ENCODE results near the gene PIP5K1B. TPM values are rescaled to one million over a fixed set of nuclear protein-coding genes. Genes with fewer than 3 reads are reported as not detected.

Gene PIP5K1B
- not detected in 2 replicates for total RNA-seq (2014; rRNA removed; shearing (Covaris generic); ENCODE audit: low replicate concordance)

- Histone ChIP-seq H3K9ac (ENCODE audit: low read length) (peak within 1 kb of the TSS; percentile 62), H3K4me1 (ENCODE audit: low read length) (peaks cover 19% of the 10 kb centered on the region), H3K9me2 (replicated peaks; ENCODE audit: insufficient read depth, low read length) (no peaks in the 10 kb centered on the region), H4K20me1 (ENCODE audit: insufficient read depth, low read depth, low read length) (no peaks in the 10 kb centered on the region; the same call in 1 of the 2 replicates), H3K79me2 (ENCODE audit: low read length) (no peaks in the 10 kb centered on the region), H3K36me3 (ENCODE audit: insufficient read depth, low read length) (no peaks in the 10 kb centered on the region), H3K27me3 (ENCODE audit: low read length) (no peaks in the 10 kb centered on the region; the same call in 1 of the 2 replicates), H2AFZ (ENCODE audit: low read length) (peak within 1 kb of the TSS; percentile 83; the same call in 1 of the 2 replicates), H3K27ac (ENCODE audit: low read length) (no peak within 1 kb of the TSS), H3K9me3 (ENCODE audit: low read length) (no peaks in the 10 kb centered on the region), H3K4me3 (ENCODE audit: low read length) (peak within 1 kb of the TSS; percentile 75), H3K4me2 (ENCODE audit: low read depth, low read length, poor library complexity, severe bottlenecking) (peak within 1 kb of the TSS; percentile 90)
- peak; percentile 91 for DNase-seq
These were observed at the start of gene PIP5K1B for GRCh38 chr9:68704814-68705530. Gene PIP5K1B (plus strand): TSS chr9:68705240. CDS start chr9:68822615, 117,375 bp downstream.

GRCh38 chr9:68664036-68664435 lies 41.0 kb upstream of the PIP5K1B start:
- DNase-seq = no peak
- no peak overlapping the region for H3K4me2 ChIP-seq (ENCODE audit: low read depth, low read length, poor library complexity, severe bottlenecking)
- H4K20me1 ChIP-seq (ENCODE audit: insufficient read depth, low read depth, low read length) = no peaks in the 10 kb centered on the region
- no peaks in the 10 kb centered on the region for H3K36me3 ChIP-seq (ENCODE audit: insufficient read depth, low read length)
- no peaks in the 10 kb centered on the region for H3K27me3 ChIP-seq (ENCODE audit: low read length)
- no peak overlapping the region for H3K9ac ChIP-seq (ENCODE audit: low read length)
- H3K4me3 ChIP-seq (ENCODE audit: low read length) = no peak overlapping the region
- H3K9me2 ChIP-seq (replicated peaks; ENCODE audit: insufficient read depth, low read length) = no peaks in the 10 kb centered on the region
- no peaks in the 10 kb centered on the region for H3K4me1 ChIP-seq (ENCODE audit: low read length)
- no peak overlapping the region for H2AFZ ChIP-seq (ENCODE audit: low read length)
- H3K9me3 ChIP-seq (ENCODE audit: low read length) = no peaks in the 10 kb centered on the region
- H3K79me2 ChIP-seq (ENCODE audit: low read length) = no peaks in the 10 kb centered on the region
- no peak overlapping the region for H3K27ac ChIP-seq (ENCODE audit: low read length)

- Histone ChIP-seq H4K20me1 (ENCODE audit: insufficient read depth, low read depth, low read length) (no peaks in the 10 kb centered on the region), H3K27ac (ENCODE audit: low read length) (no peak overlapping the region), H3K4me1 (ENCODE audit: low read length) (no peaks in the 10 kb centered on the region), H2AFZ (ENCODE audit: low read length) (no peak overlapping the region), H3K79me2 (ENCODE audit: low read length) (no peaks in the 10 kb centered on the region), H3K9me3 (ENCODE audit: low read length) (no peaks in the 10 kb centered on the region), H3K4me2 (ENCODE audit: low read depth, low read length, poor library complexity, severe bottlenecking) (no peak overlapping the region), H3K9me2 (replicated peaks; ENCODE audit: insufficient read depth, low read length) (no peaks in the 10 kb centered on the region), H3K4me3 (ENCODE audit: low read length) (no peak overlapping the region), H3K9ac (ENCODE audit: low read length) (no peak overlapping the region), H3K27me3 (ENCODE audit: low read length) (no peaks in the 10 kb centered on the region), H3K36me3 (ENCODE audit: insufficient read depth, low read length) (no peaks in the 10 kb centered on the region)
- DNase-seq = no peak
These were observed 36.9 kb upstream of the PIP5K1B start for GRCh38 chr9:68668127-68668526.

GRCh38 chr9:68669218-68669617 lies 35.8 kb upstream of the PIP5K1B start:
- no peaks in the 10 kb centered on the region for H3K27me3 ChIP-seq (ENCODE audit: low read length)
- H3K4me1 ChIP-seq (ENCODE audit: low read length) = no peaks in the 10 kb centered on the region
- no peaks in the 10 kb centered on the region for H3K9me2 ChIP-seq (replicated peaks; ENCODE audit: insufficient read depth, low read length)
- no peaks in the 10 kb centered on the region for H4K20me1 ChIP-seq (ENCODE audit: insufficient read depth, low read depth, low read length)
- no peaks in the 10 kb centered on the region for H3K36me3 ChIP-seq (ENCODE audit: insufficient read depth, low read length)
- no peak overlapping the region for H3K4me2 ChIP-seq (ENCODE audit: low read depth, low read length, poor library complexity, severe bottlenecking)
- DNase-seq = no peak
- no peaks in the 10 kb centered on the region for H3K9me3 ChIP-seq (ENCODE audit: low read length)
- H3K9ac ChIP-seq (ENCODE audit: low read length) = no peak overlapping the region
- H3K79me2 ChIP-seq (ENCODE audit: low read length) = no peaks in the 10 kb centered on the region
- no peak overlapping the region for H2AFZ ChIP-seq (ENCODE audit: low read length)
- H3K4me3 ChIP-seq (ENCODE audit: low read length) = no peak overlapping the region
- no peak overlapping the region for H3K27ac ChIP-seq (ENCODE audit: low read length)

GRCh38 chr9:68672215-68672614 lies 32.8 kb upstream of the PIP5K1B start:
- DNase-seq = no peak
- no peak overlapping the region for H3K27ac ChIP-seq (ENCODE audit: low read length)

GRCh38 chr9:68672625-68673024 lies 32.4 kb upstream of the PIP5K1B start:
- Histone ChIP-seq H3K4me2 (ENCODE audit: low read depth, low read length, poor library complexity, severe bottlenecking) (no peak overlapping the region), H3K4me3 (ENCODE audit: low read length) (no peak overlapping the region)
- DNase-seq = no peak

More at GRCh38 chr9:68672215-68672614, 32.8 kb upstream of the PIP5K1B start:
- no peaks in the 10 kb centered on the region for H3K9me2 ChIP-seq (replicated peaks; ENCODE audit: insufficient read depth, low read length)
- no peaks in the 10 kb centered on the region for H3K36me3 ChIP-seq (ENCODE audit: insufficient read depth, low read length)
- H3K27me3 ChIP-seq (ENCODE audit: low read length) = no peaks in the 10 kb centered on the region
- no peaks in the 10 kb centered on the region for H3K4me1 ChIP-seq (ENCODE audit: low read length)
- no peak overlapping the region for H2AFZ ChIP-seq (ENCODE audit: low read length)
- H3K4me3 ChIP-seq (ENCODE audit: low read length) = no peak overlapping the region
- H4K20me1 ChIP-seq (ENCODE audit: insufficient read depth, low read depth, low read length) = no peaks in the 10 kb centered on the region
- H3K9me3 ChIP-seq (ENCODE audit: low read length) = no peaks in the 10 kb centered on the region
- H3K4me2 ChIP-seq (ENCODE audit: low read depth, low read length, poor library complexity, severe bottlenecking) = no peak overlapping the region
- no peak overlapping the region for H3K9ac ChIP-seq (ENCODE audit: low read length)
- no peaks in the 10 kb centered on the region for H3K79me2 ChIP-seq (ENCODE audit: low read length)

GRCh38 chr9:68678430-68678829 lies 26.6 kb upstream of the PIP5K1B start:
- Histone ChIP-seq H3K9ac (ENCODE audit: low read length) (no peak overlapping the region), H3K4me3 (ENCODE audit: low read length) (no peak overlapping the region), H3K9me3 (ENCODE audit: low read length) (no peaks in the 10 kb centered on the region), H3K36me3 (ENCODE audit: insufficient read depth, low read length) (no peaks in the 10 kb centered on the region), H4K20me1 (ENCODE audit: insufficient read depth, low read depth, low read length) (no peaks in the 10 kb centered on the region), H3K4me1 (ENCODE audit: low read length) (no peaks in the 10 kb centered on the region), H3K27me3 (ENCODE audit: low read length) (no peaks in the 10 kb centered on the region), H2AFZ (ENCODE audit: low read length) (no peak overlapping the region), H3K4me2 (ENCODE audit: low read depth, low read length, poor library complexity, severe bottlenecking) (no peak overlapping the region), H3K27ac (ENCODE audit: low read length) (no peak overlapping the region), H3K9me2 (replicated peaks; ENCODE audit: insufficient read depth, low read length) (no peaks in the 10 kb centered on the region), H3K79me2 (ENCODE audit: low read length) (no peaks in the 10 kb centered on the region)
- DNase-seq = peak; percentile 70

More at GRCh38 chr9:68672625-68673024, 32.4 kb upstream of the PIP5K1B start:
- H3K9ac ChIP-seq (ENCODE audit: low read length) = no peak overlapping the region
- H3K9me2 ChIP-seq (replicated peaks; ENCODE audit: insufficient read depth, low read length) = no peaks in the 10 kb centered on the region
- H3K36me3 ChIP-seq (ENCODE audit: insufficient read depth, low read length) = no peaks in the 10 kb centered on the region
- no peaks in the 10 kb centered on the region for H3K9me3 ChIP-seq (ENCODE audit: low read length)
- H4K20me1 ChIP-seq (ENCODE audit: insufficient read depth, low read depth, low read length) = no peaks in the 10 kb centered on the region
- no peak overlapping the region for H3K27ac ChIP-seq (ENCODE audit: low read length)
- H2AFZ ChIP-seq (ENCODE audit: low read length) = no peak overlapping the region
- no peaks in the 10 kb centered on the region for H3K27me3 ChIP-seq (ENCODE audit: low read length)
- H3K4me1 ChIP-seq (ENCODE audit: low read length) = no peaks in the 10 kb centered on the region
- H3K79me2 ChIP-seq (ENCODE audit: low read length) = no peaks in the 10 kb centered on the region

GRCh38 chr9:68683433-68683832 lies 21.6 kb upstream of the PIP5K1B start:
- Histone ChIP-seq H3K79me2 (ENCODE audit: low read length) (no peaks in the 10 kb centered on the region), H3K4me3 (ENCODE audit: low read length) (no peak overlapping the region), H3K4me2 (ENCODE audit: low read depth, low read length, poor library complexity, severe bottlenecking) (no peak overlapping the region), H3K27me3 (ENCODE audit: low read length) (no peaks in the 10 kb centered on the region), H3K9me3 (ENCODE audit: low read length) (no peaks in the 10 kb centered on the region), H3K27ac (ENCODE audit: low read length) (no peak overlapping the region), H3K9ac (ENCODE audit: low read length) (no peak overlapping the region), H3K4me1 (ENCODE audit: low read length) (peaks cover 3% of the 10 kb centered on the region; the same call in 1 of the 2 replicates), H2AFZ (ENCODE audit: low read length) (no peak overlapping the region), H4K20me1 (ENCODE audit: insufficient read depth, low read depth, low read length) (no peaks in the 10 kb centered on the region), H3K9me2 (replicated peaks; ENCODE audit: insufficient read depth, low read length) (no peaks in the 10 kb centered on the region), H3K36me3 (ENCODE audit: insufficient read depth, low read length) (no peaks in the 10 kb centered on the region)
- no peak for DNase-seq
